GM21528 (cell line): ENCODE measurements around the gene SPOCD1.

Experiments used
- ATAC-seq: cut with Tn5 transposase; IDR thresholded peaks from one replicate; pipeline ENCODE4 v1.9.1; 2021; ENCODE audit warnings: mild to moderate bottlenecking, moderate library complexity; ENCODE audit not compliant: unreplicated experiment, low FRiP score

Gene SPOCD1

GRCh38 chr1:31776032-31776431 lies 39.8 kb downstream of the SPOCD1 start:
- ATAC-seq: no peak

DNA sequence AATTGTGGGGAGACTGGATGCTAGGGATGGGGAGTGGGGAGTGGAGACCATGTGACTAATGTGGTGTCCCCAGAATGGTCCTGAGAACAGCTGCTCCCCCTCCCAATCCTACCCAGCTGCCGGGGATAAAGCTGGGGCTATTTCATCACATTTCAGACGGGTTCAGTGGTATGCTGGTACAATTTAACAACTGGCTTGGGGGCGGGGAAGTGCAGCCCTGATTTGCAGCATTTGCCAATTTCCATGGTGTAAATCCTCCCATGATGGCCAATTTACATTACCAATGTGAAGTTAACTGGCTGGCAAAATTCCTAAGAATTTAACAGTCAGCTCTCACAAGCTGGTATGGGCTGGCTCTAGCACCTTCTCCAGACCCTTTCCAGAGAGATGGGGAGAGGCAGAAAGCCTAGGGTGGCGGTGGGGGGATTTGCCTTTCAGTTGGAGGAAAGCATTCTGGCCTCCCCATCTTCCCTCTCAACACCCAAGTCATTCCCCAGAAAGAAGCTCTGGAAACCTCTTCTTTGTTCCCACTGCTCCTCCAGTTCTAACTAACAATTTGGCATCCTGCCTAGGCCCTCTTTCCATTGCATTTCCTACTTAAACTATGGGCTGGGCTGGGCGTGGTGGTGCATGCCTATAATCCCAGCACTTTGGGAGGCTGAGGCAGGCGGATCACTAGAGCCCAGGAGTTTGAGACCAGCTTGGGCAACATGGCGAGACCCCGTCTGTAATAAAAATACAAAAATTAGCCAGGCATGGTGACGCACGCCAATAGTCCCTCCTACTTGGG lies 40.4 kb downstream of the SPOCD1 start:
- no peak for ATAC-seq

DNA sequence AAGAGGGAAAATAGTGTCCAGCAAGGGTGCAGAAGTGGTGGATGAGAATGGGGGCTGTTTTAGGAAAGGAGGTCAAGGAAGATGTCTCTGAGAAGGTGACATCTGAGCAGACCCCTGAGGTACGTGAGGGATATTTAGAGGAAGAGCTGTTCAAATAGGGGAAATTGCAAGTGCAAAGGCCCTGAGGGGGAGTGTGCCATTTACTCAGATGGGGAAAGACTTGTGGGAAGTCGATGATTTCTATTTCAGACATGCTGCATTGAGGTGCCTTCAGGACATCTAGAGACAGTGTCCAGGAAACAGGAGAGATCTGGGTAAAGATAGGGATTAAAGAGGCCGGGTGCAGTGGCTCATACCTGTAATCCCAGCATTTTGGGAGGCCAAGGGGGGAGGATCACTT lies 41.3 kb downstream of the SPOCD1 start:
- ATAC-seq: no peak

DNA sequence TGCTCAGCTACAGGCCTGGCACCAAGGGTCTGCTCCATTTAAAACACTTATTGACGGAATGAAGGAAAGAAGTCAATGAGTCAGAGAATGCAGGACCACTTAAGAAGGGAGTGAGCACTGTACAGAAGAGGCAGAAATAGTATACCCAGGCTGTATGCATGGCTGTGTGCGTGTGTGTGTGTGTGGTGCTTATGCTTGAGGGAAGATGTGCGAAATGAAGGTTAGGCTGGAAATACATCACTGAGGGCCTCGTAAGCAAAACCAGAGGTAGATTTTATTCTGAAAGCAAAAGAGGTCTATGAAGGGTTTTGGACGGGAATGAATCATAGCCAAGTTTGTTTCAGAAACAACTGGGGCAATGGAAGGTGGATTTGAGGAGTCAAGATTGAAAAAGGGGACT lies 42.0 kb downstream of the SPOCD1 start:
- ATAC-seq: no peak

- ATAC-seq: no peak
Observed at GRCh38 chr1:31772669-31773248, 43.1 kb downstream of the SPOCD1 start.

GRCh38 chr1:31771891-31772668 lies 43.7 kb downstream of the SPOCD1 start:
- no peak for ATAC-seq

GRCh38 chr1:31769720-31770390 lies 46.0 kb downstream of the SPOCD1 start:
- no peak for ATAC-seq

- no peak for ATAC-seq
Observed at GRCh38 chr1:31768939-31769704, 46.7 kb downstream of the SPOCD1 start.

DNA sequence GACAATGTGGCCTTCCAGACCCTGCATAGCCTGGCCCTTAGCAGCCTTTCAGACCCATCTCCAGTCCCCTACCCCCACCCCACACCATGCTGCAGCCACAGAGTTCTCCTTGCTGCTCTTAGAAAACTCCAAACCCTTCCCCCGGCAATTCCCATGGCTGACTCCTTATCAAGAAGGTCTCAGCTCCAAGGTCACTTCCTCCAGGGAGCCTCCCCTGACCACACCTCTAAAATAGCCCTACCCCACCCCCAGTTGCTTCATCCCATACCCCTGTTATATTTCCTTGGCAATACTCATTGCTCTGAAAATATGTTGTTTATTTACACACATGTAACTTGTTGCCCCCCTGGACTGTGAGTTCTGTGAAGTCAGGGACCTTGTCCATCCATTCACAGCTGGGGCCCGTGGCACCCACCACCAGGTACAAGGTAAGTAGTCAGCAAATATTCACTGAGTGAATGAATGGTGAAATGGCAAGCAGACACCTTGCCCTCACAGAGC lies 47.4 kb downstream of the SPOCD1 start:
- ATAC-seq: no peak

DNA sequence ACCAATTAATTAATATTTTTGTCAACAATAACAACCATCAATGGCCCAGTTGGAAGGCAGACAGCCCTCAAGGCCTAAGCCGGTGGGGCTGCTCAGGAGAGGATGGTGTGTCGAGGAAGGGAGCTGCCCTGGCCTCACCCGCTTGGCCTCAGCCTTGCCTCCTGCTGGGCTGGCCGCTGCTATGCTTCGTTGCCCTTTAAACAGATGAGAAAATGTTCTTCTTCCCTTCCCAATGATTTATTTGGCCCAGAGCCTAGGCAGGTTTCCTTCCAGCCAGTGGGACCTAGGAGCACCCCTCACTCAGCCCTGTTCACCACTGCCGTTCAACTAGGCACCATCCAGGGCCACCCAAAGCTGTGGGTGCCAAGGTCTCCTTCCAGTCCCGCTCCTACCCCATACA lies 48.6 kb downstream of the SPOCD1 start:
- ATAC-seq: no peak

- ATAC-seq: no peak
Observed at GRCh38 chr1:31765516-31765915, 50.3 kb downstream of the SPOCD1 start.

DNA sequence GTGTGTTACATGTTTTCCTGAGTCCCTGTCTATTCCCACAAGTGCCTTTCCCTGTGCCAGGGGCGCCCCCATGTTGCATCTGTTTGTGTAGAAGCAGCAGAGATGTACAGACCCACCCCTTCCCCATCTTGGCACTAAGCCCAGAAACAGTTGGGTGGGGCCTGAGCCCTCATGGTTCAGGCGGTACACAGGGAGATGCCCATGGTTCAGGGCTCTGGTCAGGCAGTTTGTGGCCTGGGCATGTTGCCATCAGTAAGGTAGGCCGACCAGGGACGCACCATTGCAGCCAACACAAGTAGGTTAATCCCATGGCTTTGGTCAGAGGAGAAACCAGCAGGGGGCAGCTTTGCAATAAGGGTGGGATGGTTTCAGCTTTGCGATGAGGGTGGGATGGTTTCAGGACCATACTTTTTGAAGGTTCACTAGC lies 50.8 kb downstream of the SPOCD1 start:
- no peak for ATAC-seq

DNA sequence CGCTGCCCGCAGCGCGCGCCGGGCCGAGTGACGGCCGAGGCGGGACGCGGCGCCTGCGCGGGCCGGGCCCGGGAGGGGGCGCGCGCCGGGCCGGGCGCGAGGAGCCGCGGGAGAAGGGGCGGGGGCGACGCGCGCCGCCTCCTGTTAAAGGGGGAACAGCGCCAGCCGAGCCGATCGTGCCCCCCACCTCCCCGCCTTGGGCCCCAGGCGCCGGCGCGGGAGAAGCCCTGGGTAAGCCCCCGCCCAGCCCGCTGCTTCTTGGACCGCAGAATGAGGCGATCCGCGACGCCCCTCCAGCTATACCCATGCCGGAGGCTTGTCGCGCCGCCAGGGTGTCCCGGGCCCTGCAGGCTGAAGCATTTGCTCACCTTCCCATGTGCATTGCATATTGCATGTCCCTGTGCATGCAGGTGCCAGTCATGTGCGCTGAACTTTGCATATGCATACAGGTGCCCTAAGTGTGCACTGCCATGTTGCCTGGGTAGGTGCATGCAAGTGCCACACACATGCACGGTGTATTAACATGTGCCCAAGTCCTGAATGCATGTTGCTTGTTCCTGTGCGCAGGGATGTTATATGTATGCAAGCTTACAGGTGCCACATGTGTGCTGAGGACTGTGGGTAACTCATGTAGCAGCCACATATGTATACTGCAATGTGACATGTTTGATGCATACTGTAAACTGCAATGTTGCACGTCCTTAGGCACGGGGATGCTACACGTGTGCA lies 51.3 kb downstream of the SPOCD1 start, which contains the start of gene ADGRB2:
ADGRB2 (minus strand) TSS at position 29 of the 729 bp plus-strand sequence. CDS start 7,119 bp downstream, outside the sequence.
- no peak for ATAC-seq

DNA sequence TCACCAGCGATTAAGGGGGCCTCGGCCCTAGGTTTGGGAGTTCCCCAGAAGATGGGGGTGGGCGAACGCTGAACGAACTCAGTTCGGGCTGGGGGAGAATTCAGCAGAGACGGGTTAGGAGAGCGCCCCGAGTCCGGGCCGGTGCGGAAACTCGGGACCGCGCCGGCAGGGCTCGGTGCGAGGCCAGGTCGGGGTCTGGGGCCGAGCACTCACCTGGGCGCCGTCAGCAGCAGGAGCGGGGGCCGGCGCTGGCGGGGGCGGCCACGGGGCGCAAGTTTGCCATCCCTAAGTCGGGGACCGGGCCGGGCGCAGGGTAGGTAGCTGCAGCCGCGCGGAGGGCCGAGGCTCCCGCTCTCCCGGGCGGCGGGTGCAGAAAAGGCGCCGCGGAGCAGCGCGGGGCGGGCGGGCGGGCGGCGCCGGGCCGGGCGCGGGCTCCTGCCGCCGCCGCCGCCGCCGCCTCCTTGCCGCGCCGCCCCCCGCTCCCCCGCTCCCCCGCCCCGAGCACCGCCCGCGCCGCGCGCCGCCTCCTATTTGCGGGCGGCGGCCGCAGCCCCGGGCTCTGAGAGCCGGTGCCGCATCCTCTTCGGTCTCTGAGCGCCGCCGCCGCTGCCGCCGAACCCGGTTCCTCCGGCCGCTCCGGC lies 52.0 kb downstream of the SPOCD1 start:
- ATAC-seq: no peak

DNA sequence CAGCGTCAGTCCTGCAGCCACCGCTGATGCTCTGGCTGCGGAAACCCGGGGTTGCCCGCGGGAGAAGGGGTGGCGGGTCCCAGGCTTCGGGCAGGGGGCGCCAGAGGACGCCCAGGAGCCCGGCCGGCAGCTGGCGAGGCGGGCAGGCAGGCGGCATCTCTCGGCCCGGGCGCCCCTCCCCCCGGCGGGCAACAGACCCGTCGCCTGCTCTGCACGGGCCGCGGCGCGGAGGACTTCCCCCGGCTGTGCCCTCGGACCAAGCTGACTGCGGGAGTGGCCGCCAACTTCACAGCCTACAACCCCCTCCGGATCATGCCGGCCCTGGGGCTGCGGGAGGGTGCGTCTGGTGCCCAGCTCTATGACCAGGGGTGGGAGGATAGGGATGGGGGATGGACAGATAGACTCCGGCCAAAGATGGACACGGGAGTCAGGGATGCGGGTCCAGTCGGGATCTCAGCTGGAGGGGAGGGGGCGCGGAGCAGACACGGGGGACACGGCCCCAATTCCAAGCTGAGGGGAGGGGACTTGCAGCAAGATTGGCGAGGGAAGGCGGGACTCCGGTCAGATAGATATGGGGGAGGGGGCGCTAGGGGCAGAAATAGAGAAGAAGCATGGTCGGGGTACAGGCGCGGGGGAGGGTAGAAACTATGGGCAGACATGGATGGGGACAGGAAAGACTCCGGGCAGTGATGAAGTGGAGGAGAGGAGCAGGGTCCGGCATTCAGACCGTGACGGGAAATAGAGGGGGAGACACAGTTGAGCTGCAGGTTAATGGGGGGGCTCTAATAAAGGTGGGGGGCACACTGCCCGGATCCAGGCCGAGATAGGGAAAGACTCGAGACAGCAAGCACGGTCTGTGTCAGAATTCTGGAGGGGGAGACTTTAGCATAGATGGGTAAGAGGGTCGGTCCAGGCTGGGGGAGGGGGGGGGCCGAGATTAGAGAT lies 52.8 kb downstream of the SPOCD1 start:
- ATAC-seq: no peak

DNA sequence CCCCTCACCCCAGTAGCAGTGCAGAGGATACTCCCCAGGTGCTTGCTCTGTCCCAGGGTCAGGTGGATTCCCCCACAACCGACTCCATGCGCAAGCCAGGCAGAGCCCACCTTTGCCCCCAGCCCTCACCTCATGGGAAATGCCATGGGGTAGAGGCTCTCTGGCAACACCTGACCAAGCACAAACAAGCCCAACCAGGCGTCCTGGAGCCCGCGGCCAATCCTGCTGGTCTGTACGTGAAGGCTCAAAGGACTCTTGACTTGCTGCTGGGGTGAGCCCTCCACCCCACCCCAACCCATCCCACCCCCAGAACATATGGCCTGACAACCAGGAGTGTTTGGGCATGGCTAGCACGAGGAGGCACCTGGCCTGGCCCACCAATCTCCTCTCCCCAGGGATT lies 53.5 kb downstream of the SPOCD1 start:
- no peak for ATAC-seq

GRCh38 chr1:31761883-31762282 lies 53.9 kb downstream of the SPOCD1 start:
- ATAC-seq: no peak
